ENCODE results near the gene SPEM2.

GRCh38 chr17:7383371-7383741 is 42.1 kb upstream of the SPEM2 start:
- TF ChIP-seq POLR2A (IDR thresholded peaks at IDR 0.05; ENCODE audit: low read depth, low read length) (no peak), SMC3 (IDR thresholded peaks at IDR 0.05; ENCODE audit: low read depth, low read length) (no peak)
- TF ChIP-seq, protein P1, sequence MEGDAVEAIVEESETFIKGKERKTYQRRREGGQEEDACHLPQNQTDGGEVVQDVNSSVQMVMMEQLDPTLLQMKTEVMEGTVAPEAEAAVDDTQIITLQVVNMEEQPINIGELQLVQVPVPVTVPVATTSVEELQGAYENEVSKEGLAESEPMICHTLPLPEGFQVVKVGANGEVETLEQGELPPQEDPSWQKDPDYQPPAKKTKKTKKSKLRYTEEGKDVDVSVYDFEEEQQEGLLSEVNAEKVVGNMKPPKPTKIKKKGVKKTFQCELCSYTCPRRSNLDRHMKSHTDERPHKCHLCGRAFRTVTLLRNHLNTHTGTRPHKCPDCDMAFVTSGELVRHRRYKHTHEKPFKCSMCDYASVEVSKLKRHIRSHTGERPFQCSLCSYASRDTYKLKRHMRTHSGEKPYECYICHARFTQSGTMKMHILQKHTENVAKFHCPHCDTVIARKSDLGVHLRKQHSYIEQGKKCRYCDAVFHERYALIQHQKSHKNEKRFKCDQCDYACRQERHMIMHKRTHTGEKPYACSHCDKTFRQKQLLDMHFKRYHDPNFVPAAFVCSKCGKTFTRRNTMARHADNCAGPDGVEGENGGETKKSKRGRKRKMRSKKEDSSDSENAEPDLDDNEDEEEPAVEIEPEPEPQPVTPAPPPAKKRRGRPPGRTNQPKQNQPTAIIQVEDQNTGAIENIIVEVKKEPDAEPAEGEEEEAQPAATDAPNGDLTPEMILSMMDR (conservative IDR thresholded peaks at IDR 0.05; ENCODE audit: low read depth, low read length), result no peak
